Stimulated activated CD8-positive, alpha-beta memory T cell treated with anti-CD3 and anti-CD28 coated beads, Interleukin-15, amount 100 ng/mL, for 24 hours (primary cell): ENCODE data around the gene GPHN.
"Not testable (repeated sequence)": the region's sequence is repeated elsewhere in the genome, so short reads cannot be mapped to it uniquely, and the experiment has no call there.

Experiments
- DNase-seq: peaks from one replicate; pipeline ENCODE4 v3.0.0-alpha.2; 2020; ENCODE audit warnings: low read depth

Gene GPHN

GRCh38 chr14:66657780-66658179 is 149.8 kb downstream of the GPHN start:
- no peak for DNase-seq

DNA sequence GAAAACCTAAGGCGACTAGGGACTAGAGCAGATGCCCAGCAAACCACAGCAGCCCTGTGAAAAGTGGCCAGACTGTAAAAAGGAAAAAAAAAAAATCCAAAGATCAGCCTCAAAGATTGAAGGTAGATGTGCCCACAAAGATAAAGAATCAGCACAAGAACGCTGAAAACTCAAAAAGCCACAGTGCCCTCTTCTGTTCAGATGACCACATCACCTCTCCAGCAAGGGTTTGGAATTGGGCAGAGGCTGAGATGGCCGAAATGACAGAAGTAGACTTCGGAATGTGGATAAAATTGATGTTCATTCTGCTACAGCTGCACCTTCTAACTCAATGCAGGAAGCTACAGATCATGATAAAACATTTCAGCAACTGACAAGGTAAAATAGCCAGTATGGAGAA is 154.4 kb downstream of the GPHN start:
- DNase-seq: no peak

DNA sequence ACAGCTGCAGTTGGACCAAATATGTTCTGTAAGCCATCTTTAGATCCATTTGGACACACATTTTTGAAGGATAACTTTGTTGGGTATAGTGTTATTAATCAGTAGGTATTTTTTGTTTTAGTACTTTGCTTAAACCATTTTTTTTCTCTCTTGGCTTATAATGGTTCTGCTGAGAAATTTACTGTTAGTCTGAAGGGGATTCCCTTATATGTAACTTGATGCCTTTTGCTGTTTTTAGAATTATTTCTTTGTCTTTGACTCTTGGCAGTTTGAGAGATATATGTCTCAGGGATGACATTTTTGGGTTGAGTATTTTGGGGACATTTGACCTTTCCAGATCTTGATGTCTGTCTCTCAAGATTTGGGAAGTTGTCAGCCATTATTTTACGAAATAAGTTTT is 169.8 kb downstream of the GPHN start:
- DNase-seq: no peak

- no peak for DNase-seq
Observed at GRCh38 chr14:66680216-66680615, 172.3 kb downstream of the GPHN start.

GRCh38 chr14:66696326-66696725 is 188.4 kb downstream of the GPHN start:
- no peak for DNase-seq

- DNase-seq: no peak
Observed at GRCh38 chr14:66698503-66698902, 190.6 kb downstream of the GPHN start.

DNA sequence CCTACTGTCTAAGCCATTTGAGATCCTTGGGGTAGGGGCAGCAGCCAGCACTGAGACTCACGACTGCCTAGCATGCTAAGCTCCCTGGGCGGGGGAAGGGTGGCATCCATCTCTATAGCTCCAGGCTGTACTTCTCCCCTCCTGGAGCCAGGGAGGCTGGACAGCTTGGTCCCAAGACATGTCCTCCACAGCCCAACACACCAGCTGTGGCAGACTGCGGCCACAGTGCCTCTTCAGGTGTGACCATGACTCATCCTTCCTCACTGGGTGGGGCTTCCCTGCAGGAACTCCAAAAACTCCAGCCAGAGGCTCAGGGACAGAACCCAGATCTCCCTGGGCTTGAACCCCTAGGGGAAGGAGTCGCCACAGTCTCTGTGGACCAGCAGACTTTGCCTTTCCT is 193.9 kb downstream of the GPHN start:
- DNase-seq: no peak

GRCh38 chr14:66708267-66708666 is 200.3 kb downstream of the GPHN start:
- DNase-seq: no peak

DNA sequence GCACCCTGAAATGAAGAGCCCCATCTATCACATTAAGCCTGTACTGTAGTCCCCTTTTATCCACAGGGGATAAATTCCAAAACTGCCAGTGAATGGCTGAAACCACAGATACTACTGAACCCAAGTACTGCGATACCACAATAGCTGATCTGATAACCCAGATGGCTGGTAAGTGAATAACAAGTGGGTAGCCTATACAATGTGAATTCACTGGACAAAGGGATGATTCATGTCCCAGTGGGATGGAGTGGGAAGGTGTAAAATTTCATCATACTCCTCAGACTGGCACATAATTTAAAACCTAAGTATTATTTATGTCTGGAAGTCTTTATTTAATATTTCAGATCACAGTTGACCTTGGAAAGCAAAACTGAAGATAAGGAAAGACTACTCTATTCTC is 201.3 kb downstream of the GPHN start:
- DNase-seq: no peak

GRCh38 chr14:66714291-66714690 is 206.3 kb downstream of the GPHN start:
- DNase-seq: not testable (repeated sequence)

DNA sequence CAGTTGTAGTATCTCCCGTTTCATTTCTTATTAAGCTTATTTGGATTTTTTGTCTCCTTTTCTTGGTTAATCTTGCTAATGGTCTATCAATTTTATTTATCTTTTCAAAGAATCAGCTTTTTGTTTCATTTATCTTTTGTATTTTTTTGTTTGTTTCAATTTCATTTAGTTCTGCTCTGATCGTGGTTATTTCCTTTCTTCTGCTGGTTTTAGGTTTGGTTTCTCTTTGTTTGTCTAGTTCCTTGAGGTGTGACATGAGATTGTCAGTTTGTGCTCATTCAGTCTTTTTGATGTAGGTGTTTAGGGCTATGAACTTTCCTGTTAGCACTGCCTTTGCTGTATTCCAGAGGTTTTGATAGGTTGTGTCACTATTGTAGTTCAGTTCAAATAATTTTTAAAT is 207.4 kb downstream of the GPHN start:
- DNase-seq: not testable (repeated sequence)

- DNase-seq: no peak
Observed at GRCh38 chr14:66716227-66716626, 208.3 kb downstream of the GPHN start.

- DNase-seq: no peak
Observed at GRCh38 chr14:66717561-66718140, 209.7 kb downstream of the GPHN start.

- no peak for DNase-seq
Observed at GRCh38 chr14:66724996-66725395, 217.0 kb downstream of the GPHN start.

- not testable (repeated sequence) for DNase-seq
Observed at GRCh38 chr14:66731298-66731697, 223.4 kb downstream of the GPHN start.

DNA sequence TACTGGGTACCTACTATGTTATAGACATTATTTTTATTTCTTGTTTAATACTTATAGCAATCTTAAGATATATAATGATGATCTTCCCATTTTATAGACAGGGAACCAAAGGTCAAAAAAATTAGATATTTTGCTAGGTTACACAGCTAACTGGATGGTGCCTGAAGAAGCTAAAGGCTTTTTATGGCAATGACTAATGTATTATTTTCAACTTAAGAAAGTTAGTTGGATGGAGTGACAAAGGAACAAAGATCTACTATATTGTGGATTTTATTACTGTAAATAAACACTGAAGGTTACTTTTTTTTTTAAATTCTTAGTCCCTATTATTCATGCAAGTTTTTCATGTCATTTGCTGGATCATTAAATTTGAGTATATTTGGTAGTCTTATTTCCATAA is 227.9 kb downstream of the GPHN start:
- no peak for DNase-seq

- DNase-seq: no peak
Observed at GRCh38 chr14:66739826-66740225, 231.9 kb downstream of the GPHN start.

- DNase-seq: no peak
Observed at GRCh38 chr14:66745078-66745477, 237.1 kb downstream of the GPHN start.

- no peak for DNase-seq
Observed at GRCh38 chr14:66746316-66747006, 238.5 kb downstream of the GPHN start.

DNA sequence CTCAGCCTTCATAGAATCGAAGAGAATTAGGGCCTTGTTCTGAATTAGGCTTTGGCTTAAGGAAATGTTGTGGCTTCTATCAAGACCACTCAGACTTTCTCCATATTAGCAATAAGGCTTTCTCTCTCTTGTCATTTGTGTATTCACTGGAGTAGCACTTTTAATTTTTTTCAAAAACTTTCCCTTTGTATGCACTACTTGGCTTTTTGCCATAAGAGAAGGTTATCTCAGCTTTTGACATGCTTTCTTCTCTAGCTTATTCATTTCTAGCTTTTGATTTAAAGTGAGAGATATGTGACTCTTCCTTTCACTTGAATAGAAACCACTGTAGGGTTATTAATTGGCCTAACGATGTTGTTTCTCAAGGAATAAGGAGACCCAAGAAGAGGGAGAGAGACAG is 244.2 kb downstream of the GPHN start:
- DNase-seq: no peak

GRCh38 chr14:66758031-66758613 is 250.2 kb downstream of the GPHN start:
- no peak for DNase-seq

DNA sequence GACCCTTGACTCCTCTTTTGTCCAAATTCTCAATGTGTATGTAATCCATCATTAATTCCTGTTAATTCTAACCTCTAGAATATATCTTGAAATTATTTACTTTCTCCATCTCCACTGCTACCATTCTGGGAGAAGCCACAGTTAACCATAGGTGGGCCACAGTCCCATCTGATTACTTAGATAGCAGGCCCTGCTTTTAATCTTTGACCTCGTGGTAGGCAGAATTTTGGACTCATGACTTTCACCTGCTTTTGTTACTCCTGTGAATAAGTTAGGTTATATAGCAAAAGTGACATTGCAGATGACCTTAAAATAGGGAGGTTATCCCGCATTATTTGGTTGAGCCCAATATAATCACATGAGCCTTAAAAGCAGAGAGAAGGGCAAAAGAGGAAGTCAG is 264.2 kb downstream of the GPHN start:
- no peak for DNase-seq

GRCh38 chr14:66782853-66783252 is 274.9 kb downstream of the GPHN start:
- DNase-seq: no peak

- DNase-seq: no peak
Observed at GRCh38 chr14:66790101-66790500, 282.2 kb downstream of the GPHN start.
